ENCODE data around the gene NPPB. TPM values are rescaled to one million over a fixed set of nuclear protein-coding genes. Genes with fewer than 3 reads are reported as not detected.
"Not testable (repeated sequence)": the region's sequence is repeated elsewhere in the genome, so short reads cannot be mapped to it uniquely, and the experiment has no call there.

The NPPB gene
- total RNA-seq, 2 donors from 2014 or later, result not detected

DNA sequence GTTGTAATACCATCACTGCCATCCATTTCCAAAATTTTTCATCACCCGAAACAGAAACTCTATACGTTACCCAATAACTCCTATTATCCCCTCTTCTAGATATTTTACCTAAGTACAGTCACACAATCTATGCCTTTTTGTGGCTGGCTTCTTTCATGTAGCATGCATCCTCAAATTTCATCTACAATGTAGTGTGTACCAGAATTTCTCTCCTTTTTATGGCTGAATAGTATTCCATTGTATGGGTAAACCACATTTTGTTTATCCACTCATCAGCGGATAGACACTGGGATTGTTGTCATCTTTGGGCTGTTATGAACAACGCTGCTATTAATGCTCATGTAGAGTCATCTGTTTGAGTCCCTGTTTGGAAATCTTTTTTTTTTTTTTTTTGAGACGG lies 46.2 kb upstream of the NPPB start:
- H3K27me3 ChIP-seq (replicated peaks; ENCODE audit: insufficient read depth), result no peaks in the 10 kb centered on the region
- TF ChIP-seq POLR2AphosphoS5 (IDR thresholded peaks at IDR 0.05) (no peak), POLR2A (IDR thresholded peaks at IDR 0.05) (no peak)
- TF ChIP-seq, protein P1, sequence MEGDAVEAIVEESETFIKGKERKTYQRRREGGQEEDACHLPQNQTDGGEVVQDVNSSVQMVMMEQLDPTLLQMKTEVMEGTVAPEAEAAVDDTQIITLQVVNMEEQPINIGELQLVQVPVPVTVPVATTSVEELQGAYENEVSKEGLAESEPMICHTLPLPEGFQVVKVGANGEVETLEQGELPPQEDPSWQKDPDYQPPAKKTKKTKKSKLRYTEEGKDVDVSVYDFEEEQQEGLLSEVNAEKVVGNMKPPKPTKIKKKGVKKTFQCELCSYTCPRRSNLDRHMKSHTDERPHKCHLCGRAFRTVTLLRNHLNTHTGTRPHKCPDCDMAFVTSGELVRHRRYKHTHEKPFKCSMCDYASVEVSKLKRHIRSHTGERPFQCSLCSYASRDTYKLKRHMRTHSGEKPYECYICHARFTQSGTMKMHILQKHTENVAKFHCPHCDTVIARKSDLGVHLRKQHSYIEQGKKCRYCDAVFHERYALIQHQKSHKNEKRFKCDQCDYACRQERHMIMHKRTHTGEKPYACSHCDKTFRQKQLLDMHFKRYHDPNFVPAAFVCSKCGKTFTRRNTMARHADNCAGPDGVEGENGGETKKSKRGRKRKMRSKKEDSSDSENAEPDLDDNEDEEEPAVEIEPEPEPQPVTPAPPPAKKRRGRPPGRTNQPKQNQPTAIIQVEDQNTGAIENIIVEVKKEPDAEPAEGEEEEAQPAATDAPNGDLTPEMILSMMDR (IDR thresholded peaks at IDR 0.05), result no peak
- intact Hi-C loops (cut with DNase I), result loop anchor here (10.0 kb wide), 1 partner anchor 110 kb away; the partner anchor contains the start of gene MIIP
- H3K36me3 ChIP-seq, result no peaks in the 10 kb centered on the region
- H3K9me3 ChIP-seq, result no peaks in the 10 kb centered on the region
- DNase-seq (ENCODE audit: low spot score), result no peak
- WGBS, result 98% methylated on average over 5 of the region's 5 CpGs
- H3K4me1 ChIP-seq (replicated peaks), result no peaks in the 10 kb centered on the region
- H3K4me3 ChIP-seq, result no peak overlapping the region
- no peak overlapping the region for H3K27ac ChIP-seq

DNA sequence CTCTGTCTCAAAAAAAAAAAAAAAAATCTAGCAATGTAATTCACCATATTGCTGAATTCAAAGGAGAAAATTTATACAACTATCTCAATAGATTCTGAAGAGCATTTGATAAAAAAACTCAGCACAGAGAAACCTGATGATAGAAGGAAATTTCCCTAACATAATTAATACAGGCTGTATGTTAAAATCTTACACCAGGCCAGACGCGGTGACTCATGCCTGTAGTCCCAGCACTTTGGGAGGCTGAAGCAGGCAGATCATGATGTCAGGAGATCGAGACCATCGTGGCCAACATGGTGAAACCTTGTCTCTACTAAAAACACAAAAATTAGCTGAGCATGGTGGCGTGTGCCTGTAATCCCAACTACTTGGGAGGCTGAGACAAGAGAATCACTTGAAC lies 45.4 kb upstream of the NPPB start:
- DNase-seq (ENCODE audit: low spot score); H3K9me3 ChIP-seq; H3K4me1 ChIP-seq (replicated peaks); H3K27ac ChIP-seq; H3K36me3 ChIP-seq; H3K4me3 ChIP-seq; H3K27me3 ChIP-seq (replicated peaks; ENCODE audit: insufficient read depth): not testable (repeated sequence)
- intact Hi-C loops (cut with DNase I), result loop anchor here (10.0 kb wide), 1 partner anchor 111 kb away; the partner anchor contains the start of gene MIIP
- WGBS, result 89% methylated on average over 5 of the region's 5 CpGs

DNA sequence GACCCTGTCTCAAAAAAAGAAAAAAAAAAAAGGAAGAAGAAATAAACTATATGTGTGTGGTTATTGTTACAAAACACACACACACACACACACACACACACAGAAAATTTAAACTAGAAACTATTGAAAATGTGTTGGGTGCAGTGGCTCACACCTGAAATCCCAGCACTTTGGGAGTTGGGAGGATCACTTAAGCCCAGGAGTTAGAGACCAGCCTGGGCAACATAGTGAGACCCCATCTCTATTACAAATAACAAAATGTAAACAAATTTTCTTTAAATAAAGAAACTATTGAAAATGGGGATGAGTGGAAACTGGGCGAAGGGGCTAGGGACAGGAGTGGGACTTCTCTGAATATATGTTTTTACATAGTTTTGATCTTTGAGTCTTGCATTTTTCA lies 44.5 kb upstream of the NPPB start:
- TF ChIP-seq POLR2A (IDR thresholded peaks at IDR 0.05) (no peak), POLR2AphosphoS5 (IDR thresholded peaks at IDR 0.05) (no peak)
- TF ChIP-seq, protein P1 (IDR thresholded peaks at IDR 0.05), result no peak
- Histone ChIP-seq H3K27ac (no peak overlapping the region), H3K4me1 (replicated peaks) (no peaks in the 10 kb centered on the region), H3K36me3 (no peaks in the 10 kb centered on the region), H3K27me3 (replicated peaks; ENCODE audit: insufficient read depth) (peaks cover 3% of the 10 kb centered on the region), H3K4me3 (no peak overlapping the region), H3K9me3 (no peaks in the 10 kb centered on the region)
- DNase-seq (ENCODE audit: low spot score), result no peak
- 100% methylated on average over 1 of the region's 1 CpG for WGBS
- intact Hi-C loops (cut with DNase I), result loop anchor here (10.0 kb wide), 1 partner anchor 112 kb away; the partner anchor contains the start of gene MIIP

DNA sequence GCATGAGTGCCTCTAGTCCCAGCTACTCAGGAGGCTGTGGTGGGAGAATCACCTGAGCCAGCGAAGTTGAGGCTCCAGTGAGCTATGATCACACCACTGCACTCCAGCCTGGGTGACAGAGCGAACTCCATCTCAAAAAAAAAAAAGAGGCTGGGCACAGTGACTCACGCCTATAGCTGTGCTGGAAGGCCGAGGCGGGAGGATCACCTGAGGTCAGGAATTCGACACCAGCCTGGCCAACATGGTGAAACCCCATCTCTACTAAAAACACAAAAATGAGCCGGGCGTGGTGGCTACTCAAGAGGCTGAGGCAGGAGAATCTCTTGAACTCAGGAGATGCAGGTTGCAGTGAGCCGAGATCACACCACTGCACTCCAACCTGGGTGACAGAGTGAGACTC lies 42.7 kb upstream of the NPPB start:
- 63% methylated on average over 9 of the region's 9 CpGs for WGBS

DNA sequence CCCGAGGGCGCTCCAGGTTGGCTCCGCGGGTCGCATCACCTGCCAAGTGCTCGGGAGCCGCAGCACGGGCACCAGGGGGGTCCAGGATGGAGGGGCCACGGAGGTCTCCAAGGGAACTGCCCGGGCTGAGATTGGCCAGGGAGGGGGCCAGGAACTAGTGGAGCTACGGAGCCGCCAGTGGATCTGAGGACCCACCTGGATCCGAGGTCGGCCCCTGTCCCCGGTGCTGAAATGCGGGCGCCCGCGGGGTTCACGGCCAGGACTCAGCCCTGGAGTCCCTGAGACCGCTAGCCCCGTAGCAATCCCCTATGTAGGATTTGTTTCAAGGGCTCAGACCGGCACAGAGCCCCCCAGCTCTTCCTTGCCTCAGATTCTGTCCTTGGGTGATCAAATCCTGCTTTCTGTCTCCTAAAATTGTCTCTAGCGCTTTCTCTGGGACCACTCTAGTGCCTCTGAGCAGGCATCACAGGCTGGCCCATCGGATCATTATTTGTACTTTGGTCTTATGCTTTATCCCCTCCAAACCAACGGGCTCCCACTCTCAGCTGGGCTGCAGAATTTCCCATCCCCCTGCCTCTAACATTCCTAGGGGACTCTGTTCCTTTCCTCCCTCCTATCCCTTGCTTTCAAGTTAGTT lies 40.2 kb upstream of the NPPB start:
- peaks cover 3% of the 10 kb centered on the region for H3K27me3 ChIP-seq (replicated peaks; ENCODE audit: insufficient read depth)

More for the DNA sequence above, 42.7 kb upstream of the NPPB start:
- H3K4me1 ChIP-seq (replicated peaks); DNase-seq (ENCODE audit: low spot score); H3K27me3 ChIP-seq (replicated peaks; ENCODE audit: insufficient read depth); H3K9me3 ChIP-seq; H3K27ac ChIP-seq; H3K4me3 ChIP-seq; H3K36me3 ChIP-seq: not testable (repeated sequence)
- intact Hi-C loops (cut with DNase I), result loop anchor here (10.0 kb wide), 1 partner anchor 113 kb away; the partner anchor contains the start of gene MIIP

More for the DNA sequence above, 40.2 kb upstream of the NPPB start:
- no peak for DNase-seq (ENCODE audit: low spot score)
- no peak overlapping the region for H3K27ac ChIP-seq
- H3K36me3 ChIP-seq, result no peaks in the 10 kb centered on the region
- H3K4me1 ChIP-seq (replicated peaks), result no peaks in the 10 kb centered on the region
- H3K9me3 ChIP-seq, result no peaks in the 10 kb centered on the region
- 18% methylated on average over 21 of the region's 26 CpGs for WGBS
- H3K4me3 ChIP-seq, result no peak overlapping the region
- intact Hi-C loops (cut with DNase I), result no loop called here
- TF ChIP-seq POLR2A (IDR thresholded peaks at IDR 0.05) (no peak), POLR2AphosphoS5 (IDR thresholded peaks at IDR 0.05) (no peak)
- TF ChIP-seq, protein P1 (IDR thresholded peaks at IDR 0.05), result no peak

All from prostate gland (tissue), 2 donors.